Left ventricle myocardium inferior (tissue), 1 donor: ENCODE data around the gene LSR. TPM values are rescaled to one million over a fixed set of nuclear protein-coding genes. Genes with fewer than 3 reads are reported as not detected.

ENCODE experiments used
- DNase-seq: peaks from one replicate; pipeline ENCODE4 v3.0.0-alpha.2; 2020
- H3K27ac ChIP-seq: fragments of 200-600 bp; replicated peaks from 2 replicates; pipeline ENCODE4 v1.8.0; 2021
- H3K27me3 ChIP-seq: fragments of 200-600 bp; 2 replicates; pipeline ENCODE4 v1.8.0; 2021; ENCODE audit warnings: low read depth
- H3K36me3 ChIP-seq: fragments of 200-600 bp; 2 replicates; pipeline ENCODE4 v1.8.0; 2021
- H3K4me1 ChIP-seq: fragments of 200-600 bp; 2 replicates; pipeline ENCODE4 v1.8.0; 2021
- H3K4me3 ChIP-seq: fragments of 200-600 bp; 2 replicates; pipeline ENCODE4 v1.8.0; 2021; ENCODE audit warnings: mild to moderate bottlenecking, moderate library complexity
- H3K9me3 ChIP-seq: fragments of 200-600 bp; replicated peaks from 2 replicates; pipeline ENCODE4 v1.8.0; 2021
- intact Hi-C: fragments of 100-400 bp; cut with micrococcal nuclease; formaldehyde crosslinking; loops from one replicate; pipeline ENCODE4 v1.11.0; 2022
- total RNA-seq: library from RNA; stranded (reverse); fragmentation: NEBNext Ultra II Directional; extraction: Animal tissue kit (Norgen Biotek cat#: 25700); gene quantifications from one replicate; pipeline ENCODE4 v1.2.1, GENCODE V29; 2021
- TF ChIP-seq, protein P1 (sequence below): fragments of 200-600 bp; IDR thresholded peaks from 2 replicates; pipeline ENCODE4 v1.8.0; 2021; ENCODE audit warnings: antibody characterized with exemption, mild to moderate bottlenecking, borderline replicate concordance
- donor health status: DM: no; HTN: yes; CAD: no; lungs with severe emphysema.

Gene LSR
- total RNA-seq, 1 donor from 2014 or later: 4.5 TPM

DNA sequence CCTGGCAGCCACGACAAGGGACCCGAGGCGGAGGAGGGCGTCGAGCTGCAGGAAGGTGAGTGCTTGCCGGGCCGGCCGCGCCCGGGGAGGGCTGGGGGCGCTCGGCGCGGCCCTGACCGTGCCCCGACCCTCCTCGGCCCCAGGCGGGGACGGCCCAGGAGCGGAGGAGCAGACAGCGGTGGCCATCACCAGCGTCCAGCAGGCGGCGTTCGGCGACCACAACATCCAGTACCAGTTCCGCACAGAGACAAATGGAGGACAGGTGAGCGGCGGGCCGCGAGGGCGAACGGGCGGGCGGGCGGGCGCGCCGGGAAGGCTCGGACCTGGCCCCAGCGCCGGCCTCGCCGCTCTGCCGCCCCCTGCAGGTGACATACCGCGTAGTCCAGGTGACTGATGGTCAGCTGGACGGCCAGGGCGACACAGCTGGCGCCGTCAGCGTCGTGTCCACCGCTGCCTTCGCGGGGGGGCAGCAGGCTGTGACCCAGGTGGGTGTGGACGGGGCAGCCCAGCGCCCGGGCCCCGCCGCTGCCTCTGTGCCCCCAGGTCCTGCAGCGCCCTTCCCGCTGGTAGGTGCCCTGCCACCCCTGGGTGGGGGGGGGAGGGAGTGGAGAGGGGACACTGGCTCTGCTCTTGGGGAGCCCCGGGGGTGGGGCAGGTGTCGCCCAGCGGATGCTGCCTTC, 20.8 kb downstream of the LSR start:
- Histone ChIP-seq H3K27me3 (no peaks in the 10 kb centered on the region), H3K4me3 (peak overlapping the region; percentile 95), H3K27ac (peak overlapping the region; percentile 99), H3K36me3 (peaks cover 40% of the 10 kb centered on the region), H3K4me1 (peaks cover 51% of the 10 kb centered on the region), H3K9me3 (no peaks in the 10 kb centered on the region)
- intact Hi-C loops: no loop called here
- DNase-seq: peak; percentile 88
- TF ChIP-seq, protein P1, sequence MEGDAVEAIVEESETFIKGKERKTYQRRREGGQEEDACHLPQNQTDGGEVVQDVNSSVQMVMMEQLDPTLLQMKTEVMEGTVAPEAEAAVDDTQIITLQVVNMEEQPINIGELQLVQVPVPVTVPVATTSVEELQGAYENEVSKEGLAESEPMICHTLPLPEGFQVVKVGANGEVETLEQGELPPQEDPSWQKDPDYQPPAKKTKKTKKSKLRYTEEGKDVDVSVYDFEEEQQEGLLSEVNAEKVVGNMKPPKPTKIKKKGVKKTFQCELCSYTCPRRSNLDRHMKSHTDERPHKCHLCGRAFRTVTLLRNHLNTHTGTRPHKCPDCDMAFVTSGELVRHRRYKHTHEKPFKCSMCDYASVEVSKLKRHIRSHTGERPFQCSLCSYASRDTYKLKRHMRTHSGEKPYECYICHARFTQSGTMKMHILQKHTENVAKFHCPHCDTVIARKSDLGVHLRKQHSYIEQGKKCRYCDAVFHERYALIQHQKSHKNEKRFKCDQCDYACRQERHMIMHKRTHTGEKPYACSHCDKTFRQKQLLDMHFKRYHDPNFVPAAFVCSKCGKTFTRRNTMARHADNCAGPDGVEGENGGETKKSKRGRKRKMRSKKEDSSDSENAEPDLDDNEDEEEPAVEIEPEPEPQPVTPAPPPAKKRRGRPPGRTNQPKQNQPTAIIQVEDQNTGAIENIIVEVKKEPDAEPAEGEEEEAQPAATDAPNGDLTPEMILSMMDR: peak; percentile 88

DNA sequence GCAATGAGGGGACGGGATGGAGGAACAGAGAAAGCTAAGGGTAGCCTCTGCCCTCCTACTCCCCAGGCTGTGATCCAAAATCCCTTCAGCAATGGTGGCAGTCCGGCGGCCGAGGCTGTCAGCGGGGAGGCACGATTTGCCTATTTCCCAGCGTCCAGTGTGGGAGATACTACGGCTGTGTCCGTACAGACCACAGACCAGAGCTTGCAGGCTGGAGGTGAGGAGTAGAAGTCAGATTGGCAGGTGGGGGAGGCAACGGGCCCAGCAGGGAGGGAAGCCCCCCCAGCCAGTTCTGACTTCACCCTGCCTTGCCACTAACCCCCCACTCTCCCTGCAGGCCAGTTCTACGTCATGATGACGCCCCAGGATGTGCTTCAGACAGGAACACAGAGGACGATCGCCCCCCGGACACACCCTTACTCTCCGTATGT, 21.6 kb downstream of the LSR start:
- H3K27ac ChIP-seq: no peak overlapping the region
- peaks cover 43% of the 10 kb centered on the region for H3K4me1 ChIP-seq
- no peaks in the 10 kb centered on the region for H3K27me3 ChIP-seq
- peak overlapping the region; percentile 95 for H3K4me3 ChIP-seq
- TF ChIP-seq, protein P1: no peak
- intact Hi-C loops: no loop called here
- no peak for DNase-seq
- H3K9me3 ChIP-seq: no peaks in the 10 kb centered on the region
- H3K36me3 ChIP-seq: peaks cover 41% of the 10 kb centered on the region

DNA sequence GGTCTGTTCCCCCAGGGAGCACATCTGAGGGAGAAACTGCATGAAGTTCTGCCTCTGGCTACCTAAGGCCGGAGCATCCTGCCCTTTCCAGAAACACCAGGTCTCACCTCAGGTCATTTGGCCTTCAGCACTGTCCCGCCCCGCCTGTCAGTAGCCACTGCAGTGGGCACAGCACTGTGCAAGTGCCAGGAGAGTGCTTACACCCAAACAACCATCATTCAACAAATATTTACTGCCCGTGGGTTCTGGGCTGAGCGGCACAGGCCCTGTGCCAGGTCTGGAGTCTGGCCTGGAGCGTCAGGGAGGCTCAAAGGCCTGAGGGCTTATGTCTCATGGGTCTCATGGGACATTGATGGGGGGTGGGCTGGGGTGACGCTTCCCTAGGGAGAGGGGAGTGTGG, 22.7 kb downstream of the LSR start:
- TF ChIP-seq, protein P1: no peak
- intact Hi-C loops: no loop called here
- peaks cover 52% of the 10 kb centered on the region for H3K36me3 ChIP-seq
- H3K27ac ChIP-seq: no peak overlapping the region
- no peak for DNase-seq
- no peak overlapping the region for H3K4me3 ChIP-seq
- no peaks in the 10 kb centered on the region for H3K27me3 ChIP-seq
- no peaks in the 10 kb centered on the region for H3K9me3 ChIP-seq
- peaks cover 32% of the 10 kb centered on the region for H3K4me1 ChIP-seq

DNA sequence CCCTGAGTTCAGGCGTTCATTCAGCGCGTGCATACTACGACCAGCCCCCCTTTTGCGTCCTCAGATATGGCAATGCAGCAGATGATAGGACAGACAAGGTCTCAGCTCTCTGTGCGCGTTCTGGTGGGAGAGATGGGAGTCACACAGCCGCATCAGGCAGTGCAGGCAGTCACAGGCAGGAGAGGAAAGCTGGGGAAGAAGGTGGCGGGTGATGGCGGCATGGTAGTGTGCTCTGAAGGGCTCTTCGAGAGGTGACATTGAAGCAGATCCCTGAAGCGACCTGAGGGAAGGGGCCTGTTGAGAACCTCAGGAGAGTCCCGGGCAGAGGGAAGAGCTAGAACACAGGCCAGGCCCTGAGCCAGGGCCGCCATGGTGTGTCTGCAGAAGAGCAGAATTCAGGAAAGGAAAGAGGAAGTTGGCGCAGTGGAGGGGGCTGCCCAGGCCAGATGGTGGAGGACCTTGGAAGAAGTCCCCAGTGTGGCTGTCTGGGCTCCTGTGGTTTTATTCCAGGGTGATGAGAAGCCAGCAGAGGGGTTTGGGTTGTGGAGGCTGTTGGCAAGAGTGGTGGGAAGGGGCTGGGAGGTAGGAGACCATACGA, 23.4 kb downstream of the LSR start:
- no peaks in the 10 kb centered on the region for H3K9me3 ChIP-seq
- H3K27ac ChIP-seq: no peak overlapping the region
- peaks cover 58% of the 10 kb centered on the region for H3K36me3 ChIP-seq
- DNase-seq: no peak
- TF ChIP-seq, protein P1: no peak
- H3K4me1 ChIP-seq: peaks cover 26% of the 10 kb centered on the region
- no peak overlapping the region for H3K4me3 ChIP-seq
- intact Hi-C loops: no loop called here
- H3K27me3 ChIP-seq: no peaks in the 10 kb centered on the region

DNA sequence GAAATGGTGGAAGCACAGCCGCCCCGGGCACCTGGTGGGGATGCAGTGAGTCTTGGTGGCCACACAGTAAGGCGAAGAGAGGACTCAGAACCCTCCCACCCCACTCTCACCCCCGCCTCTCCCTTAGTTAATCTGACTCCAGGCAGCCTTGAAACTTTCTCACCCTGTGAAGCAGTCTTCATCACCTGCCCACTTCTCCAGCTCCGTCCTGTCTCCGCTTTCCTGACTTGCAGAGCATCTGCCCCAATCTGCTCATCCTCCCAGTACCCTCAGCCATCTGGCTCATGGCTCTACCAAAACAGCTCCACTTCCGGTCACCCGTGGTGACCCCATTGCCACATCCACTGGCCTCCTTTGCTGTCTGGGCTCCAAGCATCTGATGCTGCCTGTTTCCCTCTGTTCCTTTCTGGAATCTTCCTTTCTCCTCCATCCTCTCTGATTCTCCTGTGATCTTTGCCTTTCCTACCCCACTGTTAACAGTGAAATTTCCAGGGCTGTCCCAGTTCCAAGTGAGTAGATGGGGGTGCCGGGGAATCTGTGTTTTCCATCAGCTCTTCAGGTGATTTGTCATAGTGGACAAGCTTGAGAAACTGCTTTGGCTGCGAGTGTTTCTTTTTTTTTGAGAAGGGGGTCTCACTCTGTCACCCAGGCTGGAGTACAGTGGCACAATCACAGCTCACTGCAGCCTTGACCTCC, 24.3 kb downstream of the LSR start:
- intact Hi-C loops: no loop called here
- no peaks in the 10 kb centered on the region for H3K9me3 ChIP-seq
- H3K4me1 ChIP-seq: peaks cover 21% of the 10 kb centered on the region
- no peaks in the 10 kb centered on the region for H3K27me3 ChIP-seq
- H3K27ac ChIP-seq: no peak overlapping the region
- H3K4me3 ChIP-seq: no peak overlapping the region
- TF ChIP-seq, protein P1: no peak
- H3K36me3 ChIP-seq: peaks cover 66% of the 10 kb centered on the region
- DNase-seq: no peak
